T-helper 1 cell treated with Interleukin-12 subunit alpha and Interleukin-12 subunit beta and Interleukin-4 antibody, amounts not matched to agents 30 ng/mL and 1 ng/mL, for 36 hours (primary cell): ENCODE measurements around the gene SNAP47. TPM values are rescaled to one million over a fixed set of nuclear protein-coding genes. Genes with fewer than 3 reads are reported as not detected.

Source experiments
- intact Hi-C: fragments of 100-400 bp; cut with micrococcal nuclease; formaldehyde crosslinking; loops from one replicate; pipeline ENCODE4 v1.15.1; 2024
- total RNA-seq: library from RNA; stranded (reverse); gene quantifications from 2 replicates; pipeline ENCODE4 v1.2.3, GENCODE V29; 2022

Gene SNAP47
- total RNA-seq, 1 donor from 2014 or later: 38.4 TPM

GRCh38 chr1:227731696-227732585 is 3.3 kb upstream of the SNAP47 start:
- intact Hi-C loops: loop anchor here (5.0 to 10.0 kb wide), 4 partner anchors 250 to 1057 kb away; no protein-coding TSS in a partner anchor

- intact Hi-C loops: loop anchor here (5.0 to 10.0 kb wide), 4 partner anchors 250 to 1058 kb away; no protein-coding TSS in a partner anchor
Measured at GRCh38 chr1:227732586-227733308, 2.5 kb upstream of the SNAP47 start.

DNA sequence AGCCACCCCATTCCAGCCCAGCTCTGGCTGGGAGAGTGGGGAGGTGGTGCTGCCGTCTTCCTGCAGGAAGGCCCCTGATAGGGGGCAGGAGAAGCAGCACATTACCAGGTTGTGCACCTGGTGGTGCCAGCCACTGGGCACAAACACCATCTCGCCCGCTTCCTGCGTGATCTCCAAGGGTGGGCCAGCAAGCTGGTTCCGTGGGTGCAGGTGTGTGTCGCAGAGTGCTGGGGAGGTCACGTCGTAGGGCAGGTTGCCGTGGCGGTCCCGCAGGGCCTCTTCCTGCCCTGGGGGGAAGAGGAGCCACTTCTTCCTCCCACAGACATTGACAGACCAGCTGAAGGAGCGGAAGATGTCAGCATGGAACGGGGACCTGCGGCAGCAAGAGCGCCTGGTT is 1.9 kb upstream of the SNAP47 start:
- intact Hi-C loops: loop anchor here (5.0 to 10.0 kb wide), 4 partner anchors 251 to 1059 kb away; no protein-coding TSS in a partner anchor

- intact Hi-C loops: loop anchor here (2.0 to 10.0 kb wide), 7 partner anchors 29 to 1059 kb away; no protein-coding TSS in a partner anchor
Measured at GRCh38 chr1:227733751-227734545, 1.3 kb upstream of the SNAP47 start.

- intact Hi-C loops: loop anchor here (2.0 to 10.0 kb wide), 7 partner anchors 28 to 1060 kb away; no protein-coding TSS in a partner anchor
Measured at GRCh38 chr1:227734546-227734855, 734 bp upstream of the SNAP47 start.

DNA sequence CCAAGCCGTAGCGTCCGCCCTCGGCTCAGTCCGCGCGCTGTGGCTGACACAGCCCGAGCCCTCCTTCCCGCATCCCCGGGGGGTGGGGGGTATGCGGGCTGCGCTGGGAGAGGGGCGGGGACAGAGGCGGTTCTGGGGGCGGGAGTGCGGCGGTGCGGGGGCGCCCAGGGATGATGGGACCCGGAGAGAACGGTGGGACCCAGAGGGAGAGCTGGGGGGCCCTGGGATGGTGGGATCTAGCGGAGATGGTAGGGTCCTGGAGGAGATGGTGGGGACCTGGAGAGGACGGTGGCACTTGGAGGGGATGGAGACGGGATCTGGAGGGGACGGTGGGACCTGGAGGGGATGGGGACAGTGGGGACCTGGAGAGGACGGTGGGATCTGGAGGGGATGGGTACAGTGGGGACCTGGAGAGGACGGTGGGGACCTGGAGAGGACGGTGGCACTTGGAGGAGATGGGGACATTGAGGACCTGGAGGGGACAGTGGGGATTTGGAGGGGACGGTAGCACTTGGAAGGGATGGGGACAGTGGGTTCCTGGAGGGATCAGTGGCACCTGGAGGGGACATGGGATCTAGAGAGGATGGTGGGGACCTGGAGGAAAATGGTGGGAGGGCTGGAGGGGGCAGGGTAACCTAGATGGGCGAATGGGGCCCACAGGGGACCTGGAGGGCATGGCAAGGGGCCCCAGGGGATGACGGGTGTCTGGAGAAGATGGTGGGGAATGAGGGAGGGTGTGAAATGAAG is 477 bp downstream of the SNAP47 start:
- intact Hi-C loops: loop anchor here (1.0 to 10.0 kb wide), 17 partner anchors 27 to 1673 kb away; partner anchors contain the start of genes ARF1, C1orf35, GUK1 and H3-3A

DNA sequence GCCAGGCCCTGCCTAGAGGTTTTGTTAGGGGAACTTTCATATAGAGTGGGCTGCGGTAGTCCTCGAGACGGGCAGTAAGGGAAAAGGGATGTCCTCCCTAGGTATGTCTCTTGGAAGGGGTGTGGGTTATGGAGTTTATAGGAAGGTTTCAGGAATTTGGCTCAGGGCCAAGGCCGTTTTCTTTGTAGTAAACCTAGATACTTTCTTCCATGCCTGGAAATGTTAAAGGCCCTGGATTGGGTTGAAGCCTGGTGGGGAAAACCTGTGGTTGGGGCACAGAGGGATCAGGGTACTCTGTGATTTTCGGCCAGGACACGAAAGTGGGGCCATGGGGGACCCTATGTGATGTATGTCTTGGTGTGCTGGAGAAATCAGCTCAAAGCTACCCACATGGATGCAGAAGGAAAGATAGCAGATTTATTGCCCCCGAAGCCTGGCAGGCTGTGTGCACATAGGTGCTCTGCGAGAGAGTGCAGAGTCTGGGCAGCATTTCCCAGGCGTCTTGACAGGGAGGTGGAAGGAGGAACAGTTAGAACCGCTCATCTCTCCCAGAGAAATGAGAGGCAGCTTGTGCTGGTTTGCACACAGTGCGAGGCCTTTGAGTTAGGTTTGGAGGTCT is 1.7 kb downstream of the SNAP47 start:
- intact Hi-C loops: loop anchor here (5.0 to 10.0 kb wide), 5 partner anchors 670 to 1675 kb away; partner anchors contain the start of genes H3-3A and TRIM11

- intact Hi-C loops: loop anchor here (5.0 to 10.0 kb wide), 5 partner anchors 668 to 1677 kb away; partner anchors contain the start of genes H3-3A and TRIM11
Measured at GRCh38 chr1:227738820-227739219, 3.6 kb downstream of the SNAP47 start.

GRCh38 chr1:227739636-227740035 is 4.4 kb downstream of the SNAP47 start:
- intact Hi-C loops: loop anchor here (5.0 to 10.0 kb wide), 5 partner anchors 668 to 1677 kb away; partner anchors contain the start of genes H3-3A and TRIM11

DNA sequence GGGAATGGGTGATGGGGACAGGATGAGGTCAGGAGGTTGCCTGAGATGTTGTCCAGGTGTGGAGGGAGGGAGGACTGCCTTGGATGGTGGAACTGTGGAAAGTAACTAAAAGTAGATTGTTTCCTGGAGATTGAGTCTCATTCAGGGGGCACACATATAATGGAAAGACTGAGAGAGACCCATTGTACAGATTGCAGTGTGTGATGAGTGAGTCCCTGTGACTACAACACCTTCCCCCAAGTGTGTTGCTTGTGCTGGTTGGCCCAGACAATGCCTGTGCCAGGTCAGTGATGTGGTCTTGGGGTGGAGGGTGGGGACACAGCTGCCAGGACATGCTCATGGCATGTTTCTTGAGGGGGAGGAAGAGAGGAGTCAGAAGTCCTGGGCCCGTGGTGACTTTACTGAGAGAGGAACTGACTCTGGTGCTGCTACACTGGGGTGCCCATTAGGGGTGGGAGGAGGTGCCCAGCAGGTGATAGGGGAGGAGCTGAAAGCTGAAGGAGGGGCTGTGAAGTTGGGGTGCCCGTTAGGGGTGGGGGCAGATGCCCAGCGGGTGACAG is 5.2 kb downstream of the SNAP47 start:
- intact Hi-C loops: no loop called here

DNA sequence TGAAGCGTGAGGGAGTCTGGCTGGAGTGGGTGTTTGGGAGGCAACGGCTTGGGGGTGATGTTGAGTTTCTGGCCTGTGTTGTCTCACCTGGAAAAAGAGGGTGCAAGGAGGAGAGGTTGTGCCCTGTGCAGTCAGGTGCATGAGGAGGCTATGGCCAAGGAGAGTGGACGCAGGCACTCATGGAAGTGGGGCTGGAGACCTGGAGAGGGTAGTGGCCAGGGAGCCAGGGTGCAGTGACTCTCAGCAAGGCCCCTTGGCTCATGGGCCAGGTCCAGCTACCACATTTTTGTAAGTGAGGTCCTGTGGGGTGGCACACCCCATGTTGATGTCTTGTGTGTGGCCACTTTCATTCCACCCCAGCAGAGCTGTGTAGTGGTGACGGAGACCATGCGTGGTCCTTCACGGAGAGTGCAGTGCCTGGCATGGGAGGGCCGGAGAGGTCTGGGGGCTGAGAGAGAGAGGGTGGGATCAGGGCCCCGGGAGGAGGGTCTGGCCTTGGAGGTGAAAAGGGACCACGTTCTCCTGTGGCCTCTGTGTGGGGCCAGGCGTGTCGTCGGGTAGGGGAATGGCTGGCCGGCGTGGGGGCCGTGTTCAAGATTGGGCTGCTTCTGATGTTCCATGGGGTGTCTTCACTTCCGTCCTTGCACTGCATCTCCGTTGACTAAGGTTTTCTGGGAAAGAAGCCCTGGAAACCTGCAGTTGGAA is 6.1 kb downstream of the SNAP47 start:
- intact Hi-C loops: no loop called here

DNA sequence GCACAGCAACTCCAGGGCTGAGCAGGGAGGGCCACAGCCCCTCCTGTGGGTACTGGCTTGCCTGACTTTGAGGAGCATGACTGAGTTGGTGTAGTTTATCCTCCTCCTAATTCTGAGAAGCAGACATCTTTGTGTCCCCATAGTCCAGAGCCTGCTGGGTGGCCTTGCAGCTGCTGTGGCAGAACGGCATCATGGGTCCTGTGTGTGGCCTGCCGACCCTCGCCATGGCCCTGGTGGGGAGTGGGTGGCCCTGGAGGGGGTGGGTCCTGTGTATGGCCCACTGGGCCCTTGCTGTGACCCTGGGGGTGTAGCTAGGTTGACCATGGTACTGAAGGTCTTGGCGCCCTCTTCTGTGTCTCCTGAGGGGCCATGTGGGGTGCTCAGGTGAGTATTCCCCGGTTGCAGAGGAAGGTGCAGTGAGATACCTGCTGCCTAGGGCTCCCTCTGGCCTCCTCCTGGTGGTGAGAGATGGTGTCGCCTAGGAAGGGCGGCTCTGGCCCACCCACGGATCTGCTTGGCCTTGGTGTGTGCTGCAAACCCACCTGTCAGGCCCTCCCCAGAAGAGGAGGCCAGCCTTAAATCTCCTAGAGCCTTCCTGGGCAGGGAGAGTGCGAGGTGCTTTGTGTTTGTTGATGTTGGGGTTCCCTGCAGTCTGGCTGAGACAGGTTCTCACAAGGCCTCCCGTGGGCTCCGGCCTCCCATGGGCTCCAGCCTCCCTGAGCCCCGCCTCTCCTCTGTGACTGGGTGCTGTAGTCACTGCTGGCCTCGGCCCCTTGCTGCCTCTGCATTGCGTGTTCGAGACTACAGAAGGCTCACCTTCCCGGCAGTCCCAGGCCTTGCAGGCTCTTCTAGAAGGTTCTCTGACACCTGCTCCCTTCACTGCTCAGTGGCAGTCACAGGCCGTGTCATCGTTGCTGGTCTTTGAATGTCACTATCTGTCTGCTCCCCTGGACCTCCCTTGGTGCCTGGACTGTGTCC is 7.8 kb downstream of the SNAP47 start:
- intact Hi-C loops: no loop called here

- intact Hi-C loops: no loop called here
Measured at GRCh38 chr1:227744668-227745067, 9.4 kb downstream of the SNAP47 start.

DNA sequence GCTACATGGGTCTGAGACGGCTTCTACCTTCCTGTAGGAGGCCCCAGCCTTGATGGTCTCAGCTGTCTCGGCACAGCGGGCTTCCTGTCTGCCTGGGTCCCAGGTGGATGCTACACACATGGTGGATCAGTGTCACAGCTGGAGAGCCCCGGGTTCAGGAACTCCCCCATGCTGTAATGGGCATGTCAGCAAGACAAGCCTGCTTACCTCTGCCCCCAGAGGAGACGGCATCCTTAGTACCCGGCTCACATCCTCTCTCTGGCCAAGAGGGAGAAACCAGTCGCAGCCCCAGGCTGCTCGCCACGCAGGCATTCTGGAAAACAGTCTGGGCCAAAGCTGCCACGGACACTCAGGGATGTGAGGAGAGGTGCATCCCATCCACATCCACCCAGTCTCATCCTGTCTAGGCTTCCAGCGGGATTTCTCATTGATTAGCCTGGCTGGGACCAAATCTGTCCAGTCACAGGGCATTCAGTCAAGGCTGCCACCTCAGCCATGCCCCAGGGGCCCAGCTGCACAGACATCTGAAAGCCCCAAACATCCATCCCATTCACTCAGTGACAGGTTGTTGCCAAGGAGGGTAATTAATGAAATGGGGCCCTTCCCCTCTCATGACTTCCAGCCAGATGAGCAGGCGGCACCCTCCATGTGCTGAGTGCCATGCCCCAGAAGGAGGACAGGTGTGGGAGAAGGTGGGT is 10.5 kb downstream of the SNAP47 start:
- intact Hi-C loops: no loop called here

DNA sequence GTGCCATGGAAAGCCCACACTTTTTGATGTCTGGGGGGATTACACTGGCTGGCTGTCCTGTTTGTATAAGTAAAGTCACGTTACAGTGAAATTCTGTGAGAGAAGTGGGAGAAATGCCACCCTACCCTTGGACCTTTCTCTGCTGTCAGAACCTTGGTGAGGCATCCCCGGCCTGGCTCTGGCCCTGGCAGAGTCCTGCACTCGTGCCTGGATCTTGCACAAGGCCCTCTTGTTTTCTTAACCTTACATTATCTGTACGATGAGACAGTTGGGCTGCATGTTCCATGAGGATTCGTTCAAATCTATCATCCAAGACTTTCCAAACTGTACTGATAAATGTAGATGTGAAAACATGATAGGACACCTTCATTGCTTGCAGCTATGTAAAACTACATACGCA is 11.4 kb downstream of the SNAP47 start:
- intact Hi-C loops: no loop called here

DNA sequence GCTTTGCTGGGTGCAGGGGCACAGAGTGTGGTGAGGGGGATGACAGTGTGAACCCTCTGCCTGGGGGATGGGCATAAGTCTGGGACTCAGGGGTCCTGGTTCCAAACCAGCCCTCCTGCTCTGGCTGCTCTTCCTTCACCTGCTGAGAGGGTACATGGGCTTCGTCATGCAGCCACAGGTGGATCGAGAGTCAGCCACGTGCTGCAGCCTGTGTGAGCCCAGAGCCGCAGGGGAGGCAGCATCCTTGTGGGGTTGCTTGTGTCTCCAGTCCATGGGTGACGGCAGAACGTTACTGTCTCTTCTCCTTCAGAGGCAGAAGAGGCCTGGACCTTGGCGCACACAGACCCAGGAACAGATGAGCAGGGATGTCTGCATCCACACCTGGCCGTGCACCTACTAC is 12.1 kb downstream of the SNAP47 start:
- intact Hi-C loops: no loop called here

DNA sequence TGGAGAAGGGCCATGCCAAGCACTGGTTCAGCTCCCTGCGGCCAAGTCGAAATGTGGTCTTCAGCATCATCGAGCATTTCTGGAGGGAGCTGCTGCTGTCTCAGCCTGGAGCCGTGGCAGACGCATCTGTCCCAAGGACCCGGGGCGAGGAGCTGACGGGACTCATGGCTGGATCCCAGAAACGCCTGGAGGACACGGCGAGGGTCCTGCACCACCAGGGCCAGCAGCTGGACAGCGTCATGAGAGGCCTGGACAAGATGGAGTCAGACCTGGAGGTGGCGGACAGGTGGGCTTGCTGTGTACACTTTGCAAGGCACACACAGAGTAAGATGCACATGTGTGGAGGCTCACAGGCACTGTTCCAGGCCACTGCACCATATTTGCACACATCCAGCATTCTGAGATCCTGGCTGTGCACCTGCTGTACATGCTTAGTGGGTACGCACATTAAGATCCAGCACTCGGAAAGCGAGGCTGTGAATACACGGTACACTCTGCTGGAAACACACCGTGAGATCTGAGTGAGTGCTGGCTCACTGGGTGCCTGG is 12.8 kb downstream of the SNAP47 start:
- intact Hi-C loops: loop anchor here (2.0 kb wide), 1 partner anchor 15 kb away; no protein-coding TSS in a partner anchor
